AG04450 (cell line): Measurements from ENCODE around the gene NFIA. TPM values are rescaled to one million over a fixed set of nuclear protein-coding genes. Genes with fewer than 3 reads are reported as not detected.

Experiments used
- CTCF ChIA-PET: fragments of 300-600, 350-600 bp; formaldehyde crosslinking; extraction: SDS; loops from one replicate; lab custom pipeline; 2022; ENCODE audit warnings: antibody characterized with exemption, inconsistent platforms; lab: Charles Lee
- POLR2A ChIA-PET: fragments of 350-600 bp; formaldehyde crosslinking; extraction: SDS; loops from one replicate; lab custom pipeline; 2021; ENCODE audit warnings: antibody characterized with exemption, inconsistent platforms; lab: Yijun Ruan, JAX
- DNase-seq: peaks from one replicate; pipeline ENCODE4 v3.0.0-alpha.2; 2011; ENCODE audit warnings: low read depth, low spot score
- H3K27ac ChIP-seq: one replicate; pipeline ENCODE4 v1.5.1; 2012; ENCODE audit warnings: low read depth, low read length, control low read depth
- H3K27me3 ChIP-seq: one replicate; pipeline ENCODE4 v1.6.0; 2012; ENCODE audit warnings: low read length; ENCODE audit not compliant: control insufficient read depth, insufficient read depth
- H3K4me3 ChIP-seq: 2 replicates; pipeline ENCODE4 v1.5.1; 2011; ENCODE audit warnings: mild to moderate bottlenecking, low read depth, low read length, control low read depth
- H3K9me3 ChIP-seq: 2 replicates; pipeline ENCODE4 v1.5.1; 2012; ENCODE audit warnings: low read length; ENCODE audit not compliant: control insufficient read depth, insufficient read depth
- CTCF ChIP-seq: IDR thresholded peaks from 2 replicates; pipeline ENCODE4 v1.5.1; 2011; ENCODE audit warnings: low read depth, low read length, control low read depth, inconsistent platforms
- polyA plus RNA-seq: library from polyadenylated mRNA; depleted of rRNA; stranded (reverse); fragments of >200 nt; gene quantifications from 2 replicates; pipeline ENCODE4 v1.2.3, GENCODE V29; 2011

The NFIA gene
- polyA plus RNA-seq, 1 experiment, result 3.9 TPM

GRCh38 chr1:61142043-61142440, 59.7 kb downstream of the NFIA start:
- Histone ChIP-seq H3K27me3 (no peaks in the 10 kb centered on the region), H3K27ac (no peak overlapping the region), H3K4me3 (no peak overlapping the region), H3K9me3 (no peaks in the 10 kb centered on the region)
- no peak for TF ChIP-seq CTCF
- ChIA-PET POLR2A (no interaction called here), CTCF (no interaction called here)
- no peak for DNase-seq

GRCh38 chr1:61142726-61143500, 60.6 kb downstream of the NFIA start:
- ChIA-PET CTCF (interaction anchor here (0.6 kb wide), 1 partner anchor 709 kb away, joined by 8 read pairs; no protein-coding TSS in a partner anchor), POLR2A (no interaction called here)
- Histone ChIP-seq H3K4me3 (no peak overlapping the region), H3K27ac (no peak overlapping the region), H3K27me3 (no peaks in the 10 kb centered on the region), H3K9me3 (no peaks in the 10 kb centered on the region)
- DNase-seq, result no peak
- TF ChIP-seq CTCF, result no peak

GRCh38 chr1:61143821-61144424, 61.6 kb downstream of the NFIA start:
- no peaks in the 10 kb centered on the region for H3K9me3 ChIP-seq
- POLR2A ChIA-PET, result no interaction called here
- no peak overlapping the region for H3K4me3 ChIP-seq
- H3K27me3 ChIP-seq, result no peaks in the 10 kb centered on the region
- no peak for DNase-seq
- no peak for TF ChIP-seq CTCF
- CTCF ChIA-PET, result interaction anchor here (0.6 kb wide), 1 partner anchor 708 kb away, joined by 8 read pairs; no protein-coding TSS in a partner anchor
- H3K27ac ChIP-seq, result no peak overlapping the region

GRCh38 chr1:61149010-61149860, 66.9 kb downstream of the NFIA start:
- ChIA-PET CTCF (no interaction called here), POLR2A (no interaction called here)
- H3K27me3 ChIP-seq, result no peaks in the 10 kb centered on the region
- H3K27ac ChIP-seq, result no peak overlapping the region
- TF ChIP-seq CTCF, result no peak
- H3K4me3 ChIP-seq, result no peak overlapping the region
- no peaks in the 10 kb centered on the region for H3K9me3 ChIP-seq
- DNase-seq, result no peak
